ENCODE measurements around the gene ERG.

- TF ChIP-seq POLR2A (IDR thresholded peaks at IDR 0.05) (no peak), CTCF (IDR thresholded peaks at IDR 0.05) (peak in 1 of 3 experiments; percentile 25)
Measured at GRCh38 chr21:38380481-38381137, 117.7 kb downstream of the ERG start.

All from testis (tissue), 2 donors.